Measurements from ENCODE around the gene FN1. TPM values are rescaled to one million over a fixed set of nuclear protein-coding genes. Genes with fewer than 3 reads are reported as not detected.

FN1 gene
- total and polyA plus RNA-seq, 2 donors (not counting 3 experiments of a cell fraction or from before 2014, with no cell fraction given) = 3,221 to 3,740 TPM

GRCh38 chr2:215465256-215465655 lies 29.4 kb upstream of the FN1 start:
- DNase-seq (ENCODE audit: low read depth, low spot score) (peak; percentile 63), FAIRE-seq (peak; percentile 65)
- no TSS peak for BruUV-seq (replicated peaks)
- Histone ChIP-seq H3K27ac (ENCODE audit: insufficient read depth, low read depth, low read length) (peak overlapping the region; percentile 28), H2AFZ (ENCODE audit: low read depth, low read length) (peak overlapping the region; percentile 78), H3K9me3 (replicated peaks; ENCODE audit: control insufficient read depth, insufficient read depth, low read length) (no peaks in the 10 kb centered on the region), H3K4me3 (replicated peaks in 1 of 3; ENCODE audit: insufficient read depth in 1 of 3, low read depth in 1 of 3, low read length in 3 of 3) (no peak overlapping the region), H3K27me3 (ENCODE audit: control insufficient read depth in 2 of 2, insufficient read depth in 2 of 2, low read length in 2 of 2) (no peaks in the 10 kb centered on the region), H3K79me2 (ENCODE audit: control insufficient read depth, insufficient read depth, low read length) (no peaks in the 10 kb centered on the region), H3K9ac (replicated peaks; ENCODE audit: extremely low read depth, insufficient read depth, low read length) (no peak overlapping the region), H4K20me1 (replicated peaks; ENCODE audit: control insufficient read depth, extremely low read depth, insufficient read depth, low read length) (no peaks in the 10 kb centered on the region), H3K4me1 (ENCODE audit: control insufficient read depth, extremely low read depth, insufficient read depth, low read length) (peaks cover 36% of the 10 kb centered on the region), H3K9me1 (replicated peaks; ENCODE audit: control insufficient read depth, extremely low read depth, insufficient read depth, low read length) (no peaks in the 10 kb centered on the region), H3K4me2 (ENCODE audit: insufficient read depth, low read length) (peak overlapping the region; percentile 72), H3K36me3 (ENCODE audit: control insufficient read depth in 2 of 2, extremely low read depth in 1 of 2, insufficient read depth in 2 of 2, low read length in 2 of 2) (no peaks in the 10 kb centered on the region)
- TF ChIP-seq CTCF (IDR thresholded peaks at IDR 0.05; ENCODE audit: extremely low read depth in 1 of 2, insufficient read depth in 1 of 2, low read depth in 1 of 2, low read length in 2 of 2) = no peak
- peak; percentile 39 for TF ChIP-seq JUN (IDR thresholded peaks at IDR 0.05; ENCODE audit: borderline replicate concordance, insufficient read depth, insufficient read length, low read depth)
- peak; percentile 63 for TF ChIP-seq GATA2 (IDR thresholded peaks at IDR 0.05; ENCODE audit: insufficient read depth, insufficient read length, low read depth, low read length)
- TF ChIP-seq EZH2 (IDR thresholded peaks at IDR 0.05; ENCODE audit: borderline replicate concordance, low read depth, low read length, severe bottlenecking) = no peak
- peak; percentile 30 for TF ChIP-seq FOS (IDR thresholded peaks at IDR 0.05; ENCODE audit: borderline replicate concordance, insufficient read depth, low read length)
- intact Hi-C loops (cut with micrococcal nuclease) = loop anchor here (5.0 kb wide), 1 partner anchor 37 kb away; no protein-coding TSS in a partner anchor
- ChIA-PET CTCF (no interaction called here), POLR2A (interaction anchor here (1.1 kb wide), 1 partner anchor 137 kb away, joined by 3 read pairs; no protein-coding TSS in a partner anchor)
- dilution Hi-C loops (cut with MboI; ENCODE audit: extremely low pct_ligation_motif_present, low sequenced_read_pairs) = no loop called here

All from endothelial cell of umbilical vein (primary cell).